ENCODE data around the gene BRCA1.

- TF ChIP-seq POLR2AphosphoS5 (IDR thresholded peaks at IDR 0.05; ENCODE audit: borderline replicate concordance, low read depth, low read length) = peak; percentile 71
- no peak for TF ChIP-seq EZH2 (IDR thresholded peaks at IDR 0.05)
Observed at GRCh38 chr17:43170766-43171585, 45.8 kb upstream of the BRCA1 start, which contains the start of gene NBR1.
